ENCODE results near the gene PSME3IP1.

The PSME3IP1 gene

DNA sequence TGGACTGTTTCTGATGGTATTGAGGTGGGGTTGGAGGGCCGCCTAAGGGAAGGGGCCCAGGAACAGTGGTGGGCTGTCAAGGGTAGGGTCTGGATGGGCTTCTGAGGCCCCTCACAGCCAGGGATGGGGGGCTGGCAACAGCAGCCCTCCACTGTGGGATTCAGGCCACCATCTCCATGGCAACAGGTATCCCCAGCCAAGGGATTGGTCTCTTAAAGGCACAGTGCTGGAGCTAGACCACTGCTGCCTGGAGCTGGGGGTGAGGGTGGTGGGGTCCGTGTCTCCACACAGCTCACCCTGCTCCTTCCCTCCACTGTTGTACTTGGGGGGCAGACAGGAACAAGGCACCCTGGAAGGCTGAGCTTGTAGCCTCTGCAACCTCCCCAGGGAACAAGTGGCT lies 41.8 kb downstream of the PSME3IP1 start:
- DNase-seq (ENCODE audit: low read depth) = no peak

DNA sequence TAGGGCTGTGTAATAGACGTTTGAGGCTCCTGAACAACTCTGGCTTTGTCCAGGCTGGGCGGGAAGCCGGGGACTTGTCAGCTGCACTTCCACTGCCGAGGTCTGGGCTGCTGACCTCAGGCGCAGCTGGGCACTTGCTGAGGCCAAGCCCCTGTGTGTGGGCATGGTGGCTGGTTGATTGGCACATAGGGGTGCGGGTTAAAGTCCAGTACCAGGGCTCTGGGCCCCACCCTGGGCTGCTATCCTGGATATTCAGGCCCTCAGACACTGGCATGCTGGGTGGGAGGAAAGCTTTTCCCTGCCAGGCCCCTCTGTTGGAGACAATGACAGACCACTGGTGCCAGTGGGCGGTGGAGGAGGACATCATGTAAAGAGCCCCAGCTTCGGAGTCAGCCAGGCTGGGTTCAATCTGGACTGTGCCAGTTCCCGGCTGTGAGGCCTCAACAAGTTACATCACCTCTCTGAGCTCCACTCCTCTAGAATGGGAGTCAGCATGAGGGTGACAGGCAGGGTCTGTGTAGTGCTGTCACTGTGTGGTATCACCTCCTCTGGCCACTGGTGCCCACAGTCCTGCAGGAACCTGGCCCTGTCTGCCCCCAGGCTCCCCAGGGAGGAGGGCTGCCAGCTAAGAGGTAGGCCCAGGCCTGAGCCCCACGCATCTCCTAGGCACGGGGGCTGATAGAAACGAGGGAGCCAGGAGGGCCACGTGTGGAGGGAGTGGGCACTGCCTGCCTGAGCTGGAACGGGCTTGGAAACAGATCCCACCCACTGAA lies 42.5 kb downstream of the PSME3IP1 start:
- no peak for DNase-seq (ENCODE audit: low read depth)

DNA sequence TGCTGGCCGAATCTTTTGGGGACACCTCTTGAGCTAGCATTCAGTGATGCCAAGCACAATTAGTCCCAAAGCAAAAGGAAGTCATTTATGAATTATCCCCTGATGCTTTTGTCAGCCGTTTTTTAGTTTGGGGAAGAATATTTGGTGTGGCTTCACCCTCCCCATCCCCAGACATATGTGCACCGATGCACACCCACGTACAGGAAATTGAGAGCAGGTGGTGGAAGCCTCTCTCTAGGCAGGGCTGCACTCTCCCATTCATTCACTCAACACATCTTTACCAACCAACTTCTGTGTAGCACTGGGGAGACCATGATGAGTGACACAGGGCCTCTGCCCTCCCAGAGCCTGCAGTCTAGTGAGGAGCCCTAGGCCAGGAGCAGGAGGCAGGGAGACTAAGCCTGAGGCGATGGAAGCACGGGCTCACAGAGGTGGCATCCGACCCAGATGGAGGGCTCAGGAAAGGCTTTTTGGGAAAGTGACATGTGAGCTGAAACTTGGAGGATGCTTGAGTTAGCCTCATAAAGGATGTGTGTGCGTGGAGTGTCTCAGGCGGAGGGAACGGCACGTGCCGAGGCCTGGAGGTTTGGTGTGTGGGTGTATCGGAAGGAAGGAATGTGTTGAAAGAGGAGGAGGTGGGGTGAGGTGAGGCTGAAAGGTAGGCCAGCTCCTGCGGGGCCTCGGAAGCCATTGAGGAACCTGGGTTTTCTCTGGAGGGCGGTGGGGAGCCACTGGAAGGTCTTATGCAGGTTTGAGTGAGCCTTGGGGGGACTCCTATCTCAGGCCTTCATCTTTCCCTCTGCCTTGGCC lies 43.8 kb downstream of the PSME3IP1 start:
- DNase-seq (ENCODE audit: low read depth) = no peak

DNA sequence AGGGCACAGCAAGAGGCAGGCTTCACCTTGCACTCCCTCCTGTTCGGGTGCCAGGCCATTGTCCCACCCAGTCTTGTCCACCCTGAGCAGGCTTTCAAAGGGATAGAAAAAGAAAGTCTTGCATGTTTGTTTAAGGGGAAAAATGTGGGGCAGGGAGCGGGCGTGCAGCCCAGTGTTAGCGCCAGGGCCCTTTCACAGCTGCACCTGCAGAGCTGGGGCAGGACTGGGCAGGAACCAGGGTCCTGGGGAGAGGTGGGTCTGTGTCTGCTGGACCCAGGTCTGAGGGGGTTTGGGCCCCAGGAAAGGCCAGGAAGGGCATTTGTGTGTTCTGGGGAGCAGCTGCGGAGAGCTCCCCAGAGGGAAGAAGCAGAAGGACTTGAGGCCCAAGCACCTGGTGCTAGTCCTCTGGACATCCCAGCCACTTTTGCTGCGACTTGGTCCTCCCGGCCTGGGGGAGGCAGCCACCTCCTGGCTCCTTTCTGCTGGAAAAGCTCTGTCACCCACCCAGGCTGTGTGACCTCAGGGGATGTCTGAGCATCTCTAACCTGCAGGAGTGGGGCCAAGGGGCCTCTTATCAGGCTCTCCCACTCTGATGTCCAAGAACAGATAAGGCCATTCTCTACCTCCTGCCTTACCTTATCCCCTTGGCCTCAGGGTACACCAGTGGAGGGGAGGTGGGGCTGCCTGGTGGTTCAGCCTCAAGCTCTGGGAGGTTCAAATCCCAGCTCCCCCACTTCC lies 44.7 kb downstream of the PSME3IP1 start:
- no peak for DNase-seq (ENCODE audit: low read depth)

DNA sequence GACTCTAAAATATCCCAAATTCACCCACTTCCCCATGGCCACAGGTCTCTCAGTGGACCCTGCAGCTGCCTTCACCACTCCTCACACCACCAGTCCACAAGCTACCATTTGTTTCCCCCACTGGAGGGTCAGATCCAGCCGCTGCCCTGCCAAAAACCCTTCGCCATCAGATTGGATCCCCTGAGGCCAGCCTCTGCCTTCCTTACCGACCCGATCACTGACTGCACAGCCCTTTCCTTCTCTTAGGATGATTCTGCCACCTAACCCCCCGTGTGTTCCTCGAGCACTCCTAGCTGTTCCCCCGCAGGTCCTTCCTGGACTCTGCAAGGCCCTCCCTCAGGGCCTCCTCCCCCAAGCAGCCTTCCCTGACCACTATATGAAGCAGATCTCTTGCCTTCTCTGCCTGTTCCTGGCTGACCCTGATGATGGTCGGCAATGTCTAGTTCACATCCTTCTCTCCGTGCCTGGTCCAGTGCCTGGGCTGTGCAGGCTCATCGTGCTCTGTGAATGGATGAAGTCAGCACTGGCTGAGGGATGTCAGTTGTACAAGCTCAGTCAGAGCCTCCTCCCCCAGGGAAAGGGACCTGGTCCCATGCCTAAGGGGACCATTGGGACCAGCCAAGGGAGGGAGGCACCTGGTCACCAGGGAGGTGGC lies 47.4 kb downstream of the PSME3IP1 start:
- no peak for DNase-seq (ENCODE audit: low read depth)

DNA sequence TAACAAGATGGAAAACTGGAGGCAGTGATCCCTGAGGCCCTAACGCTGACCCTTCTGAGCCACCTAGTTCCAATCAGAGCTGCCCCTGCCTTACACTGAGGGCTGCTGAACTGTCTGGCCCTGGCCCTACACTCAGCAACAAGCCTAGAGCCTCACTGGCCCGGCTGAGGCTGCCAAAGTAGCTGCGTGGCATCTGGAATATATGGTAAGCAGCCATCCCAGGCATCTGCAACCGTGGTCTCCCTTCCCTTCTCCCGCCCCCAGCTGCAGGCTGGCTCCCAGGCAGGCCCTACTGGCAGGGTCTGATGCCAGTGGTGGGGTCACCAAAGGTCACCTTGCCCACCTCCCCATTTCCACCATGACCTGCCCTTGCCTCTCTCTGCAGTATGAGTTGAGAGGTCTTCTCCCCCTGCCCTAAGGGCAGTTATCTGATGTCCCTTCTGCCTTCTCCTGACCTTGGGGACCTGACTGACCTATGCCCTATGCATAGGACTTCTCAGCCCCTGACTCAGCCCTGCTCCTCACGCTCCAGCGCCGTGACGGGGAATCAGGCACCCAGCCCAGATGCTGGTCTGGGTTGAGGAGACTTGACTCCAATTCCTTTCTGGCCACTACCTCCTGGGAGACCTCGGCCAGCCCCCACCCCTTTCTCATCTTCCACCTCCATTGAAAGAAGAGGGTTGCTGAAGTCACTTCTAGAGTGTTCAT lies 48.1 kb downstream of the PSME3IP1 start:
- DNase-seq (ENCODE audit: low read depth) = no peak

DNA sequence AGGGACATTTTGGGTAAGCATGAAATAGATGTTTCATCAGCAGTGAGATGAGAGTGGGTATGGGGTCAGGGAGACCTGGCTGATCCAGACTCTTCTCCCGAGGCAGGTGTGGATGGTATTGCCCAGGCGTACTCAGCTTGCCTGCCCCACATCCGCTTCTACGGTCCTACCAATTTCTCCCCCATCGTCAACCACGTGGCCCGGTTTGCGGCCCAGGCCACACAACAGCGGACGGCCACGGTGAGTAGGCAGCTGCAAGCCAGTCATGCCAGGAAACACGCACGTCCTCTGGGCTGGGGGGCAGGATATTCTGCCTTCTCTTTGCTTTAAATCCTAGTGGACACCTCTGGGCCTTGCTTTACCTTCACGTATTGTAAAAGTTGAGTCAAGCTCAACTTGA lies 48.8 kb downstream of the PSME3IP1 start:
- DNase-seq (ENCODE audit: low read depth) = no peak

DNA sequence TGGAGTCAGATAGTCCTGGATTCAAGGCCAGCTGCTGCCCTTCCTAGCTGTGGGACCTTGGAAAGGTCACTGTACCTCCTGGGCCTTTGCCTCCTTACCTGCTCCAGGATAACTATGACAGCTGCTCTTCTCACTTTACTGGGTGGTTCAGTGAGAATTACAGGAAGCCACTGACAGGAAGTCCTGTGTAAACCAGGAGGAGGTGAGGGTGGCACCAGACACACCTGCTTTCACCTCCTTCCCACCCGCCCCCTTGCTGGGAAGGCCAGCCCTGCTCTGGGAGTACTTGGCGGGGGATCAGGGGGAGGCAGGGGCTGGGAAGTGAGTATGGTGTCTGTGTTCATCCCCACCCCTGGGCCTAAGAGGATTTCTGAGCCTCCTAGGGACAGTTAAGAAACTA lies 50.9 kb downstream of the PSME3IP1 start:
- DNase-seq (ENCODE audit: low read depth) = no peak

DNA sequence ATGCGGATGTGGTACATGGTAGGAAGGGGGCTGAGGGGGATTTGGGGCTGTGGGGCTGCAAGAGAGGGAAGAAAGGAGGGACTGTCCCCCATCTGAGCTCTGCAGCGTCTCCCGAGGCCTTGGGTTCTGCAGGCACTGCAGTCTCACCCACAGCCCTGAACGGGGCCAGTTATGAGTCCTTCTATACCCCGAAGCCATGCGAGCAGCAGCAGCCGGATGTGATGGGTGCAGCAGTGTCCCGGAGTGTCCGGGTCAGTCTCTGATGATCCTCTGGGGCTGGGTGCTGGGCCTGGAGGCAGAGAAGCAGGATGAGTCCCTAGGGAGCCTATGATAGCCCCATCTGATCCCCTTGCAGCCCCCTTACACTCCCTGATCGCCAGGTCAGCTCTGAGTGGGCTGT lies 52.0 kb downstream of the PSME3IP1 start:
- no peak for DNase-seq (ENCODE audit: low read depth)

DNA sequence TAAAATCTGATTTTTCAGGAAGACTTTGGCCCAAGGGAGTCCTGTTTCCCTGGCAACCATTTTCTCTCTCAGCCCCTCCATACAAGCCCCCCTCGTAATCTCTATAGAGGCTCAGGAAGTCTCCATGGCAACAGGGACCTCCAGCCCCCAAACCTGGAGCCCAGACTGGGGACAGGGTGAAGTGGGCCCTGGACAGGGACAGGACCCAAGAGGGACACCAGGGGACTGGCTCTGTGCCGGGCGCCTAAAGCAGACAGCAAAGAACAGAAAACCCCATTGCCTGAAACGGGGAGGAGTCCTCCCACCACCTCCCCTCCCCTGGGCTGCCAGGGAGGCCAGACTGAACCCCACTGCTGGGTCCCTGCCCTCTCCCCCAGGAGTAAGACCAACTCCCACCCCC lies 52.8 kb downstream of the PSME3IP1 start:
- no peak for DNase-seq (ENCODE audit: low read depth)

DNA sequence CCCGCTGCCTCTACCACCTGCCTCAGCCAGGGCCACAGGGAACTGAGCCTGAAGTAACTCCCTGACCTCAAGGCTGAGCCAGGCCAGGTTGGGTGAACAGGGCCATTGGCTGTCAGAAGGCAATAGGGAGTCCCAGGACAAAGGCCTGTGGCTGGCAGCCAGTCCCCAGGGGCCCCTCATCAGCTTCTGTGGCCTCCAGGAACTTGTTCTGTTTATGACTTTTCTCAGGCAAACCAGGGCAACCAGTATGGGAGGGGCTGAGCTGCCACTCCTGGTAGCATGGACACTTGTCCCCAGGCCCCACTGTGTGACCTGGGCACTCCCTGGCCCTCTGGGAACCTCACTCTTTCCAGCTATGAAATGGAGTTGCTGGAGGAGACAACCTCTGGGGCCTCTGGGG lies 53.4 kb downstream of the PSME3IP1 start:
- DNase-seq (ENCODE audit: low read depth) = no peak

DNA sequence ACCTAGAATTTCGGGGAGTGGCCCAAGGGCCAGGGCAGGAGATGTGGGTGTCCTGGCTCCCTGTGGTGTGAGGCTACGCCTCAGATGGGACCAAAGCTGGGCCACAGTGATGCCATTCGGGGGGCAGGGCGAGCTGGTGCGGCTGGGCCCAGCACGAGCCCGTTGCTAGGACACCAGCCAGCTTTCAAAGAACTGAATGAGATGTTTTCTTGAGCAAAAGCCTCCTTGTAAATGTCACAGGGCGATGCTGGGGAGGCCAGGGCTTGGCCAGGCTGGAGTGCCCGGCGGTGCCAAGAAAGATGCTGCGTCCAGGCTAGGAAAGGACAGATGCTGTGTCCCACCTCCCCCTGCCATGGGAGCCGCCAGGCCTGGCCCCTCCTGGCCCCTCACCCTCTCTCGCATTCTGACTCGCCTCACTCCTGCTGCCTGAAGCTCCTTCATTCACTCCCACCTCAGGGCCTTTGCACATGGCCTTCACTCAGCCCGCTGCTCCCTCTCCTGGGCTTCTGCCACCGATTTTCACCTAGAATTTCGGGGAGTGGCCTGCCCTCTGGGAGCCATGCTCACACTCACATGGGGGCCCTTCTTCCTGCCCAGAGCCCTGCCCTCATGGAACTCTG lies 54.4 kb downstream of the PSME3IP1 start:
- no peak for DNase-seq (ENCODE audit: low read depth)

DNA sequence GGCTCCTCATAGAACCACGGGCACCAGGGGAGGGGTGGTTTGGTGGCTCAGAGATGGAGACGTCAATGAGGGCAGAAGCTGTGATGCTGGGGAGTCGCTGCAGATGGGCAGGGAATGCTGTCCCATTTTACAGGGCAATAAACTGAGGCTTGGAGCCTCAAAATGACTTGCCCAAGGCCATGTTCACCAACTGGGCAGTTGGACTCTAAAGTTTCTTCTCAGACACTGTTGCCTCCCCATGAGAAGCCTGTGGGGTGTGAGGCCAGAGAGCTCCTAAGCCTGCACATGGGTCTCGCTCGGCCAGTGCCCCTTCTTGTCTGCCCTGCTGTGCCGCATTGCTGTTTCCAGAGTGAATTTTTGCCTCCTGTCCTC lies 54.9 kb downstream of the PSME3IP1 start:
- DNase-seq (ENCODE audit: low read depth) = no peak

DNA sequence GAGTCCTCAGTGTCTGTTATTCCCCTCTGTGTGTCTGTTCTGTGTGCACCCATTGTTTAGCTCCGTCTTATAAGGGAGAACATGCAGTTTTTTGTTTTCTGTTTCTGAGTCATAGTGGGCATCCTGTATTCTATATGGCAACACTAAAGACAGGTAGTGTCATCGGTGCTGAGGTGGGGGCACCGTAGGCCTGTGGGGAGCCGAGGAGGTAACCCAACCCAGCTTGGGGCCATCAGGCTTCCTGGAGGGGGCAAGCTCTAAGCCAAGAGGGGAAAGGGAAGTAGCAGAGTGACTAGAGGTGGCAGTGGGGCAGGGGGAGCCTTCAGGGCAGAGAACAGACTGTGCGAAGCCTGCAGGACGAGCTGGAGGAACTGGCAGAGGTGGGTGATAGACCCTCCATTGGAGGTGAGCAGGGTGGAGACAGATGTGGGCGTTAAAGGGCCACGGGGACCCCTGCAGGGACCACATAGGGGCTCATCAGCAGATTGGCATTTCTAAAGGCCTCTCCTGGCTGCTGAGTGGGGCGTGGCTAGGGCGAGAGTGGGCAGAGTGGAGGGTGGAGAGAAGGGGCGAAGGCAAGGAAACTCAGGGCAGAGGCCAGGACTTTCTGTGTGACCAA lies 57.0 kb downstream of the PSME3IP1 start:
- no peak for DNase-seq (ENCODE audit: low read depth)

DNA sequence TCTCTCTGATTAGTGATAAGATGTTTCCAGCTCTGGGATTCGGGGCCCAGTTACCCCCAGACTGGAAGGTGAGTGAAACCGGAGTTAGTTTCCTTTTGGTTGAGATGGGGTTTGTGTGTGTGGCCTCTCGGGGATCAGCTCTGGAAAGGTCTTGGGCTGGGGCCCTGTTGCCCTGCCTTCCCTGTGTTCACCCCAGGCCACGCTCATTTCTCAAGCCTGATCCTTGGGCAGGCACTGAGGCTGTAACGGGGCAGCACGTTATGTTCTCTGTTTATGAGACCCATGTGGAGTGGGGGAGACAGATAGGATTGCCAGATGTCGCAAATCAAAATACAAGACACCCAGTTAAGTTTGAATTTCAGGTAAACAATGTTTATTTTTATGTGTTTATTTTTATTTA lies 58.0 kb downstream of the PSME3IP1 start:
- DNase-seq (ENCODE audit: low read depth) = no peak

DNA sequence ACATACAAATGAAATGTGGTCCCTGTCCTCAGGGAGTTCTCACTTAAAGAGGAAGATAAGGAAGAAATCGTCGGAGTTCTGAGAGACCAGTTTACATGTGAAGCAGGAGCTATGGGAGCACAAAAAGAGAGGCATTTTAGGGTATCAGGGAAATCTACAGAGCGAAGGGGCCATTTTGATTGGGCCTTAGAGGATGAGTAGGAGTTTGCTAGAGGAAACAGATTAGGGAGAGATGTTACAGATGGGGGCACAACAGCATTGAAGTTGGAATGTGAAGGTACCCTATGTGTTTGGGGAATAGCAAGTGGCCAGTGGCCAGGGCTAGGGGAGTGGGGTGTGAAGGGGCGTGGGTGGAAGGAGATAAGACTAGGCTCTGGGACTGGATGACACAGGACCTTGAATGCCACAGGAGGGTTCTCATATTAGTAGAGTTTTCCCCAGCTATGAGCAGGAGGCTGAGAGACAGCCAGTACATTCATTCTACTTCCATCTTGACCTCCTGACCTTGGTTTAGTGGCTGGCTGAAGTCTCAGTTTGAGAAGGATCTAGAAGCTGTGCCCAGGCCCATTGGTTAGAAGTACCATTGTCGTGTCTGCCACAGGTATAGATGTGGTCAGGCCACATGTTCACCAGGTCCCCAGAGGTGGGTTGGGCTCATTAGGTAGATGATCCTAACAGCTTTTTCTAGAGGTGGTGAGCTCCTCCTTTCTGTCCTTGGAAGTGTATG lies 58.6 kb downstream of the PSME3IP1 start:
- DNase-seq (ENCODE audit: low read depth) = no peak

DNA sequence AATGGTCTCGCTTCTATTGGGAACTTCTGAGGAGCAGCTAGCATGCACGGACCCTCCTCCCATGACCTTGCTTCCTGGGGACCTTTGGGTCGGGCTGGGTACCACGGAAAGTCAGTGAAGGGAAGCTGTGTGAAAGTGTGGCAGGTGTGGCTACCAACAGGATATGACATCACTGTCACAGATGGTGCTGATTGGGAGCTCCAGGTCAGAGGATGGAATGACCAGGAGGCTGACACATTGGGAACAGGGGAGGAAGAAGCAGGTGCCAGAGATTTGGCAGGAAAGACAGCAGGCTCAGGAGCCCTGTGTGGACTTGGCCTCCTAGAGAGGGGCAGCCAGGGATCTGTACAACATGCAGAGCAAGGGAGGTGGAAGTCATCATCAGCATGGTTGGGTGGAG lies 59.4 kb downstream of the PSME3IP1 start:
- no peak for DNase-seq (ENCODE audit: low read depth)

DNA sequence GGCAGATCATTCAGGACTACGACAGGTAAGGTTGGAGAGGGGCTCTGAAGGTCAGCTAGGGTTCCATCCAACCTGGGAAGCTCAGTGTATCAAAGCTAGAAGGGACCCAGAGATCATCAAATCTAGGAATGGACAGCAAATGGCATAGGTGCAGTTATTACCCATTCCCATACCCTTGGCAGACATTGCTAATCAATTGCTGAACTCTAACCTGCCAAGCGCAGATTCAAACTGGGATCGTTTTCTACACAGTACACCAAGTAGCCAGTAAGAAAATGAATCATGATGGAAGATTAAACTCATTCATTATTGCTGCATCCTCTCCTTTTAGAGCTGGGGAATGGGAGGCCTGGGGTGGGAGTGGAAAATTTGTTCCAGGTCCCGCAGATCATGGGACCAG lies 59.9 kb downstream of the PSME3IP1 start:
- DNase-seq (ENCODE audit: low read depth) = no peak

DNA sequence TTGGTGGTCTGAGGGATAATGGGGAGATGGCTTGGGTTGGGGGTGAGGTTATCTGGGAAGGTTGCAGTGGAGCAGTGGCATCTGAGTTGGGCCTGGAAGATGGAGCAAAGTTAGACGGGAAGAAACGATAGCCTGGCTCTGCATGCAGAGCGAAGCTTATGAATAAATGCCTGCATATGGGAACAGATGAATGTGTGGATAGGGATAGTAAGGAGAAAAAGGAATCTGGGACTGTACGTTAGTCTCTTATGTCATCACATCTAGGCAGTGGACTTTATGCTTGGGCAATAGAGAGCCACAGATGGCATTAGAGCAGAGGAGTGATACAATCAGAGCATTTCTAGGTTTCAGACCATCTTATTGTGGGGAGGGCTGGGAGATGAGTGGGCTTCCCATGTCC lies 60.5 kb downstream of the PSME3IP1 start:
- DNase-seq (ENCODE audit: low read depth) = no peak

DNA sequence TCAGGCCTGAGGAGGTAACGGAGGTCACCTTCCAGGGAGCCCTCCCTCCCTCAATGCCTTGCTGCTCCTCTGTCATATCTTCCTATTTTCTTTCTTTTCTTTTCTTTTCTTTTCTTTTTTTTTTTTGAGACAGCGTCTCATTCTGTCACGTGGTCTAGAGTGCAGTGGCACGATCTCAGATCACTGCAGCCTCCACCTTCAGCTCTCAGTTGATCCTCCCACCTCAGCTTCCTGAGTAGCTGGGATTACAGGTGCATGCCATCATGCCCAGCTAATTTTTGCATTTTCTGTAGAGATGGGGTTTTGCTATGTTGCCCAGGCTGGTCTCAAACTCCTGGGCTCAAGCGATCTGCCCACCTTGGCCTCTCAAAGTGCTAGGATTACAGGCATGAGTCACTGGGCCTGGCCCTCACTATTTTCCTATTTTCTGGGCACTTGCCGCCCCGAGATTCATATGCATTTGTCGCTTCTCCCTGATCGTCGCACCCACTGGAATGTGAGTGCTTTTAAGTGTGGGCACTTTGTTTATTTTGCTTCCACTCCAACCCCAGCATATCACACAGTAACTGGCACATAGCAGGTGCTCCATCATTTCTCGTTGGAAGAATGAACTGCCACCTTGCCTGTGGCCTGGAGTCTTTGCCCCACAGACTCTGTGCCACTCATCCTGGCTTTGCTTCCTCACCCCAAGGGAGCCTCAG lies 61.7 kb downstream of the PSME3IP1 start:
- DNase-seq (ENCODE audit: low read depth) = no peak

All from stimulated activated CD8-positive, alpha-beta memory T cell treated with anti-CD3 and anti-CD28 coated beads, Interleukin-15, amount 100 ng/mL, for 1 hour (primary cell).